Activated T-cell treated with anti-CD3 and anti-CD28 coated beads, Interleukin-2, amount 50 U/mL, for 24 hours (primary cell): ENCODE measurements around the gene SLC24A4.

ENCODE experiments used
- DNase-seq: peaks from one replicate; pipeline ENCODE4 v3.0.0-alpha.2; 2020
- H3K27ac Mint-ChIP-seq: 2 replicates; pipeline ENCODE4 v1.8.0; 2020; ENCODE audit warnings: mild to moderate bottlenecking, mixed read lengths
- H3K27me3 Mint-ChIP-seq: 2 replicates; pipeline ENCODE4 v1.8.0; 2020; ENCODE audit warnings: mixed read lengths
- H3K36me3 Mint-ChIP-seq: 2 replicates; pipeline ENCODE4 v1.8.0; 2020; ENCODE audit warnings: low read depth, mixed read lengths
- H3K4me1 Mint-ChIP-seq: 2 replicates; pipeline ENCODE4 v1.8.0; 2020; ENCODE audit warnings: low read depth, mixed read lengths
- H3K4me3 Mint-ChIP-seq: 2 replicates; pipeline ENCODE4 v1.8.0; 2020; ENCODE audit warnings: mild to moderate bottlenecking, moderate library complexity, mixed read lengths
- H3K9me3 Mint-ChIP-seq: 2 replicates; pipeline ENCODE4 v1.8.0; 2020; ENCODE audit warnings: mixed read lengths

Gene SLC24A4

DNA sequence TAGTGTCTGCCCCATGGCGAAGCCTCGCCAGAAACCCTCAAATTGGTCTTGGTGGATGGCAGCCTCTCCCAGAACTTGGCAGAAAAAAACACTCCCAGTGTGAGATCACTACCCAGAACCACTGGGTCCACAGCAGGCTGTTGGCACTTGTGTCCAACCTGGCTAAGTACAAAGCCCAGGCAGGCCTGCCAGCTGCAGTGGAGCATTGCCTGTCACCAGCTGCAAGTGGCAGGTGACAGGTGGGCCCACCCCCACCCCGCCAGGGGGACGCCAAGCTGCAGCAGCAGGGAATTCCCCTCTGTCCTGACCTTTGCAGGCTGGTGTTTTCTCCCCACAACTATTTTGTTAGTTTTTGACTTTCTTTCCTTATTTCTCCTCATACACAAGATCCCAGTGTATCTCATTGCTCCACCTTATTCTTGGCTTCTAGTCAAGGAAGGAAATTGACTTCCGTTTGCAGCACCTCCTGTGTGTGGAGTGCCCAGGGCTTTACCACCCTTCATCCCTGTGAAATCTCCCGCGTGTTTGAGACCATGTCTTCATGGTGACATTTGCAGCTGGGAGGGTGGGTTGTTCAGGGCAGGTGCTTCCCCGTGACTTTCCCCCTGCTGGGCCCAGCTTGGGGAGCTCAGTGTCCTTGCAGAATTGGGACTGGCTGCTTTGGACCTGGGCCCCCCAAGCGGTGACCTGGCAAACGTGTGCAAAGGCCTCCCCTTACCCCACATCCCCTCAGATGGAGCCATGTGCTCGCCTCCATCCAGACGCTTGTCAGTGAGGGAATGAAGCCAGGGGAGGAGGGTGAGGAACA is 116.8 kb downstream of the SLC24A4 start:
- H3K4me1 Mint-ChIP-seq: peaks cover 9% of the 10 kb centered on the region

DNA sequence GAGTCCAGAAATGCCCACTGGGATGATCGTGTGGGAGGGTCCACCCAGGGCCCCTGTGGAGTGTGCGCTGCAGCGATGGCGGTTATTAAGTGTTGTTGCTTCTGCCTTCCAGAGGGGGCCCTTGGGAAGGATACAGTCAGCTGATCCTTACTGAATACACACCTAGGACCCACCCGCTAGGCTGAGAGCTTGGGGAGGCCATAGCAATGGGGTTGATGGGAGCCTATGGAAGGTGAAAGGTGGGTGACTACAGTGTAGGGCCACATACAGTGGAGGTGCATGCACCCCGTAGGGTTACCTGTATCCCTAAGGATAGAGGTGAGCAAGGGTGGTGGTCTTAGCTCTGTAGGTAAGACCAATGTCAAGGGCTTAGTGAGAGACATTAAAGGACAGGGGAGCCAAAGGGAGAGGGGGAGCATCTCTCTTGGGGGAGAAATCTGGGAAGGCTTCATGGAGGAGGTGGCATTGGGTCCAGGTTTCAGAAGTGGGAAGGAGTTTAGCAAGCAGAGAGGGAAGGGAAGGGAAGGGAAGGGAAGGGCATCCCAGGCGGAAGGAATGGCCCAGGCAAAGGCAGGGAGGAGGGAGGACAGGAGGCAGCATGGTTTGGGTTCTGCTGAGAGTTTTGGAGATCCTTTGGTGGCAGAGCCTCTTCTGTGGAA is 117.5 kb downstream of the SLC24A4 start:
- no peak for DNase-seq
- H3K27ac Mint-ChIP-seq: no peak overlapping the region
- no peaks in the 10 kb centered on the region for H3K9me3 Mint-ChIP-seq
- peaks cover 9% of the 10 kb centered on the region for H3K4me1 Mint-ChIP-seq
- no peaks in the 10 kb centered on the region for H3K27me3 Mint-ChIP-seq
- no peaks in the 10 kb centered on the region for H3K36me3 Mint-ChIP-seq
- no peak overlapping the region for H3K4me3 Mint-ChIP-seq

More for the DNA sequence above, 116.8 kb downstream of the SLC24A4 start:
- Mint-ChIP-seq H3K9me3 (no peaks in the 10 kb centered on the region), H3K4me3 (no peak overlapping the region), H3K27me3 (no peaks in the 10 kb centered on the region), H3K36me3 (no peaks in the 10 kb centered on the region), H3K27ac (no peak overlapping the region)
- no peak for DNase-seq

DNA sequence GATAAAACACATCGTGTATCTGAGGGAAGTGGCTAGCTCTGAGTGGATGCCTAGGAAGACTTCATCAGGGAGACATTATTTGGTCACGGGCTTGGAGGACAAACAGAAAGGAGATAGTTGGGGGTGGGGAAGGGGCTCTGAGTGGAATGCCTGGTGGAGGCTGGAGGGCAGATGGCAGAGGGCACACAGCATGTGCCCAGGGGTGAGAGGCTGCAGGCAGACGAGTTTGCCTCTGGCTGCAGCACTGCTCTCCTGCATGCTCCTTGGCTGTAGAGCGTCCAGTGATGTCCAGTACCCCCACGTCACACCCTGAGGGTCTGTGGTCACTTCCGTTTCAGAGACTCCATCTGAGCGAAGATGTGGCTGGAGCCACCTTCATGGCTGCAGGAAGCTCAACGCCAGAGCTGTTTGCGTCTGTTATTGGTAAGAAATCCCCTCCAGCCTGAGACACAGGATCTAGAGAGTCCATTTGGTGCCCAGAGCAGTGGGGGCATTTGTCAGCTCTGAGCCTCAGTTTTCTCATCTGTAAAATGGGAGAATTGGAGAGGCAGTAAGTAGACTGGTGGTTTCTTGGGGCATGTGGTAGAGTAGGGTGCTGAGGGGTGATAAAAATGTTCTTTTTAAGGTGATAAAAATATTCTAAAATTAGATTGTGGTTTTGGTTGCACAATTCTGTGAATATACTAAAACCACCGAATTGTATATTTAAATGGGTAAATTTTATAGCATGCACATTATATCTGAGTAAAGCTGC is 119.0 kb downstream of the SLC24A4 start:
- Mint-ChIP-seq H3K4me1 (peaks cover 9% of the 10 kb centered on the region), H3K9me3 (no peaks in the 10 kb centered on the region), H3K36me3 (no peaks in the 10 kb centered on the region), H3K27ac (no peak overlapping the region), H3K27me3 (no peaks in the 10 kb centered on the region), H3K4me3 (no peak overlapping the region)
- no peak for DNase-seq

DNA sequence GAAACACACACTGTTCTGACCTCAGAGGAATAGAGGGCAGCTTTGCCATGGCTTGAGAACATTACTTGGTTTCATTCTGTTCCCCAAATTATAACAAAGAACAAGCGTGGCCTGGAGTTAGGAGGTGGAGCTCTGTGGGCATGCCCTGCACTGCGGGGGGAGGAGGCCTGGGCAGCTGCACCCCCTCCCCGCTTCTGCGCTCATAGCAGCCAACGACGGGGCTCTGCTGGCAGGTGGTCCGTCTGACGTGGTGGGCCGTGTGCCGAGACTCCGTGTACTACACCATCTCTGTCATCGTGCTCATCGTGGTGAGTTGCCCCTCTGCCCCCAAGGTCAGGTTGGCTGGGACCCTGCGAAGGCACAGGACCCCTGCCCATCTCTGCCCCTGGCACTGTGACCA is 120.2 kb downstream of the SLC24A4 start:
- H3K4me1 Mint-ChIP-seq: peaks cover 7% of the 10 kb centered on the region
- DNase-seq: no peak
- H3K27me3 Mint-ChIP-seq: no peaks in the 10 kb centered on the region
- H3K4me3 Mint-ChIP-seq: no peak overlapping the region
- no peak overlapping the region for H3K27ac Mint-ChIP-seq
- no peaks in the 10 kb centered on the region for H3K36me3 Mint-ChIP-seq
- no peaks in the 10 kb centered on the region for H3K9me3 Mint-ChIP-seq

DNA sequence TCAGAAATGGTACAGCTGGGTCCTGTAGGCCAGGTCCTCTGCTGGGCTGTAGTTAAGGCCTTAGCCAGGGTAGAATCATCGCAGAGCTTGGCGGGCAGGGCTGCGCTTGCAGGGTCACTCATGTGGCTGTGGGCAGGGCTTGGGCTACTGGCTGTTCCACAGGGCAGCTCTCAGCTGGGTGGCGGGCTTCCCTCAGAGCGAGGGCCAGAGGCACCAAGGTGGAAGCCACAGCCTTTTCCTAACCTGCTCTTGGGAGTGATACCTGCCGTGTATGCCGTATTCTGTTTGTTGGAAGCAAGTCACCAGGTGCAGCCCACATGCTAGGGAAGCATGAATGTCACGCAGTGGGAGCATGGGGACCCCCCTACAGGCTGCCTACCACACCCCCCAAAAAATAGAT is 120.8 kb downstream of the SLC24A4 start:
- H3K9me3 Mint-ChIP-seq: no peaks in the 10 kb centered on the region
- H3K27ac Mint-ChIP-seq: no peak overlapping the region
- no peak for DNase-seq
- no peak overlapping the region for H3K4me3 Mint-ChIP-seq
- H3K4me1 Mint-ChIP-seq: peaks cover 7% of the 10 kb centered on the region
- H3K36me3 Mint-ChIP-seq: no peaks in the 10 kb centered on the region
- H3K27me3 Mint-ChIP-seq: no peaks in the 10 kb centered on the region

DNA sequence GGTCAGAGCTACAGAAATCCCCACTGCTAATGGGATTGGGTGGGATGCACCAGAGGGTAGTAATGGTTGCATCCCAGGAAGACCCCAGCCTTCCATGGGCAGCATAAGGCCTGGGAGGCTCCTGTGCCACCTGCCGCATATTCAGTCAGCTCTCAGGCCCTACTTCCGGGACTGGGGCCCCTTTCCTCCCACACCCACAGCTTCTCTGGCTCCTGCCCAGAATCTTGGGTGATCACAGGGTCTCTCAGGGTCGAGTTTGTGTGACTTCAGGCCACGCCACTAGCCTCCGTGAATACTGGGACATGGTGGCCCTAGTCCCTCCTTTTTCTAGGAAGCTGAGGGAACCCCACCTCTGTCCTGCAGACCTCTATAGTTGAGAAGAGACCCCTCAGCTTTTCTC is 123.8 kb downstream of the SLC24A4 start:
- no peak overlapping the region for H3K27ac Mint-ChIP-seq
- no peak for DNase-seq
- H3K4me3 Mint-ChIP-seq: no peak overlapping the region
- H3K27me3 Mint-ChIP-seq: no peaks in the 10 kb centered on the region
- H3K9me3 Mint-ChIP-seq: no peaks in the 10 kb centered on the region
- H3K4me1 Mint-ChIP-seq: peaks cover 3% of the 10 kb centered on the region
- H3K36me3 Mint-ChIP-seq: no peaks in the 10 kb centered on the region

DNA sequence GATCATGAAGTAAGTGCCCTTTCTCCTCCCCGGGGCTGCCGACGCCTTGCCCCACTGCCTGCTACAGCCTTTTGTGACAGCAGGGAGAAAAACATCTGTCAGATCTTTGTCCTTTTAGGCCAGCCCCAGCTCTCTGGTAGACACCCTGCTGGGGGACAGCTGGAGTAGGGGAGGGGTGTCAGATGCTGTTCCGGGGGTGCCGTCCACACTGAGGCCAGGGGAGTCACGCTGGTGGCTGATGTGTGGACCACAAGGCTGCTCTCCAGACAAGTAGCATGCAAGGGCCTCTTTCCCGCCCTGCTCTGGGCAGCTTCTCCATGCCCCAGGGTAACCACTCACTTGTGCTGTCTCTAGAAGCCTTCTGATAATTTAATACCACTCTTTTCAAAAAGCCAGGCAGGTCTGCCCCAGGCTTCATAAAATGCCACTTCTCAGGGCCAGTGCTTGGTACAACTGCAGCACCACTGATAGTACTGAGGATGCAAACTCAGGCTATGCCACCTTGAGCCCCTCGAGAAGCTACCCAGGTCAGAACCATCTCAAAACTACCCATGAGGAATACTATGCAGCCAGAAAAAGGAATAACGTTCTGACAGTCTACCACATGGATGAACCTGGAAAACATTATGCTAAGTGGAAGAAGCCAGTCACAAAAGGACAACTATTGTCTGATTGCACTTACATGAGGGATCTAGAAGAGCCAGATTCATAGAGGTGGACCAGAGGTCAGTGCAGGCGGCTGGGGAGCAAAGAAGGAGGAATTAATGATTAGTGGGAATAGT is 124.6 kb downstream of the SLC24A4 start:
- no peak for DNase-seq
- no peaks in the 10 kb centered on the region for H3K36me3 Mint-ChIP-seq
- H3K4me1 Mint-ChIP-seq: no peaks in the 10 kb centered on the region
- no peak overlapping the region for H3K4me3 Mint-ChIP-seq
- H3K27me3 Mint-ChIP-seq: no peaks in the 10 kb centered on the region
- H3K9me3 Mint-ChIP-seq: no peaks in the 10 kb centered on the region
- no peak overlapping the region for H3K27ac Mint-ChIP-seq

DNA sequence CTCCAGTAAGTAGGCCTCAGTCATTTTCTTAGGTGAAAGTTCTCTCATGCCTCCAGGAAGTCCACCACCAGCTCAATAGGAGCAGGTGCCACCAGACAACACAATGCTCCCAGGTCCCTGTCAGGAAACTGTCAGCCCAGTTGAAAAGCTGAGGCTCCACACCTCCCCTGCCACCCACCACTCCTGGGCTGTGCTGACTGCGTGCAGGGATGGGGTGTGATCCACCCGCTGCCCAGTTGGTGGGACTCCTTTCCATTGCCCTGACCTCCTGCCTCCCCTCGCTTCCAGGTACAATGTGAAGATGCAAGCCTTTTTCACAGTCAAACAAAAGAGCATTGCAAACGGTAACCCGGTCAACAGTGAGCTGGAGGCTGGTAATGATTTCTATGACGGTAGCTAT is 125.8 kb downstream of the SLC24A4 start:
- H3K9me3 Mint-ChIP-seq: no peaks in the 10 kb centered on the region
- H3K4me1 Mint-ChIP-seq: no peaks in the 10 kb centered on the region
- no peak for DNase-seq
- H3K4me3 Mint-ChIP-seq: no peak overlapping the region
- no peaks in the 10 kb centered on the region for H3K27me3 Mint-ChIP-seq
- no peaks in the 10 kb centered on the region for H3K36me3 Mint-ChIP-seq
- no peak overlapping the region for H3K27ac Mint-ChIP-seq

DNA sequence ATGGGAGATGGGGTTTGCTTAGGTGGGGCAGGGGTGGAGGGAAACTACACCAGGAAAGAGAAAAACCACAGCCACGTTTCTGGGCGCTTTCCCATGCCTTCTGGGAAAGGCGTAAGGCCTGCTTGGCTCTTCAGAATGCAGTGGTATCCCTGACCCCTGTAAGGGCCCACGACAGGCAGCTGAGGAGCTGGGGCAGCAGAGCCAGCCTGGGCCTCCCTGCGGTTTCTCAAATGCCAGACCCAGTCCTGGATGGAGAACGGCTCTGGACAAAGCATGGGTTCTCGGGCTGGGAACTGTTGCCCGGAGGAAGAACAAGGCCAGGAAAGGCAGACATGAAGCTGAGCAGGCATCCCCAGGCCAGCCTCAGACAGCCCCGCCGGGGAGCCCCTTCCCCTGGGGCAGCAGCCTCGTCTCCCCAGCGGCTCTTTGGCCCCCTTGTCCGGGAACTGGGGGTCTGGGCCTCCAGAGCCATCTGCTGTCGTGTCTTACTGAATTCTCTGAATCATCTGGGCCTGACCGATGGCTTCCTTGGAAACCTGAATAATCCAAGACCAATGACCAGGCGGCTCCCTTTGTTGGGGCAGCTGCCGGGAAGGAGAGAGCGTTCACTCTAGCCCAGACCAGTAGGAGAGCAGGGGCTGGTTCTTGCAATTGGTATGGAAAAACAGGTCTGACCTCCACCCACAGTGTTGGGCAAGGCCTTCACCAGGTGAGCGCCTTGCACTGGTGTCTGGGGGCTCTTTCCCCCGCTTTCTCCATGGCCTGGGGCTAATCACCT is 126.6 kb downstream of the SLC24A4 start:
- Mint-ChIP-seq H3K4me3 (no peak overlapping the region), H3K4me1 (no peaks in the 10 kb centered on the region), H3K27ac (no peak overlapping the region), H3K9me3 (no peaks in the 10 kb centered on the region), H3K27me3 (no peaks in the 10 kb centered on the region), H3K36me3 (no peaks in the 10 kb centered on the region)
- DNase-seq: no peak

DNA sequence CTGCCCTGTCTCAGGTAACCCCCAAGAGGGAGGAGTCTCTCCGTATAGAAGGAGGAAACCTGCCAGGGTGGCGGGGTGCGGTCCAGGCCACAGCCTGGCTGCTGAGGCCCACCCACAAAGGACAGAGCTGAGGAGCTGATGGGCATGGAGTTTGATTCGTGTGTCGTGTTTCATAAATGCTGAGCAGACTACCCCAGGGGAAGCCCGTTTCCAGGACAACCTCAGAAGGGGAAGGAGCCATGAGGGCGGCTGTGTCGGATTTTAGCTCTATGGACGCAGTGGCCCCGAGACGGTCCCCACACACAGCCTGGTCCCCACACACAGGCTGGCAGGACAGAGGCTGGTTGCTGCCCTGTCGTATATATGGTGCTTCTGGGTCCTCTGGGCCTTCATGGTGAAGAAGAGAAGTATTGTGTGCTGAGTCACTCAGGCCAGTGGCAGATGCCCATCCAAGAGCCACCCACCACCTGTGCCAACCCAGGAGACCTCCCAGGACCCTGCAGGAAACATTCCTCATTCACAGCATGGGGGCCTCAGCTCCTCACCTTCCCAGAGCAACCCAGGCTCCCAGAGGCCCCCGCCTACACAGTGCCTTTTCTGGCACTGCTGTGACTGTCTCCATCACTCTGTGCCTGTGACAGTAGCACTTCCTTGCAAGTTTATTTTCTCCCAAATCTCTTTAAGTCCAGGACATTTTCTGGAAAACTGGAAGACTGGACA is 127.5 kb downstream of the SLC24A4 start:
- Mint-ChIP-seq H3K27ac (no peak overlapping the region), H3K4me3 (no peak overlapping the region), H3K36me3 (no peaks in the 10 kb centered on the region)

DNA sequence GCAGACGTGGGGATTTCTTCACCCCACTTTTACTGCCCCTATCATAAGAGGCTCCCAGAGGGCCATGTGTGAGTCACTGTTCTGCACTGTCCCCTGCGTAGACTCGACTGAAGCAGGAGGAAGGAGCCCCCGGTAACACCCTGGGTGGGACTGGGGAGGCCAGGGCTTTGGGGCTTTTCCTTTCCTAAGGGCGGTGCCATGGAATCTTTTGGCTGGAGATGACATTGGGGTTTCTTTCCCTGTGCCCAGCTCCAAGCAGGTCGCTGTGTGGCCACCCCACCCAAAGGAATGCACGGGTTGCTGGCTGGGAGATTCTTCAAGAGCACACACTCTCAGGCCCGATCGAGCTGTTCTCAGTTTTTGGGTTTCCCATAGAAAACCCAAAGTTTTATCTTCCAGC is 128.3 kb downstream of the SLC24A4 start:
- Mint-ChIP-seq H3K4me3 (no peak overlapping the region), H3K4me1 (no peaks in the 10 kb centered on the region), H3K27ac (no peak overlapping the region), H3K27me3 (no peaks in the 10 kb centered on the region), H3K36me3 (no peaks in the 10 kb centered on the region), H3K9me3 (no peaks in the 10 kb centered on the region)
- DNase-seq: no peak

More for the DNA sequence above, 127.5 kb downstream of the SLC24A4 start:
- Mint-ChIP-seq H3K27me3 (no peaks in the 10 kb centered on the region), H3K9me3 (no peaks in the 10 kb centered on the region), H3K4me1 (no peaks in the 10 kb centered on the region)
- DNase-seq: no peak

DNA sequence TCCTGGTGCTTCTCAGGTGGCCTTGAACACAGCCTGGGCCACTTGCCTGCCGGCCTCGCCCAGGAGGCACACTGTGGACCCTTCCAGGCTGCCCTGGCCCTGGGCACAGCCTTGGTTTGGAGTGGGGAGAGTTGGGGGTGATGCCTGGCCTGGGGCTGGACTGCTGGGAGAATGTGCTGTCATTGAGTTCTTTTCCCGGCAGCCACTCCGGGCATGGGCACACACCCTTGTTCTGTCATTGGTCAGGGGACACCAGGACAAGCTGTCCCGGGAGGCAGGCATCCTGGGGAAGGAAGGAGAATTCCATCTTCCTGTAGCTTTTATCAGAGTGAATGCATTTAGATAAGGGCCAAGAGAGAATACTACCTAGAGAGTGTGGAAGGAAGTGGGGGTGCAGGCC is 128.8 kb downstream of the SLC24A4 start:
- Mint-ChIP-seq H3K36me3 (no peaks in the 10 kb centered on the region), H3K9me3 (no peaks in the 10 kb centered on the region), H3K4me3 (no peak overlapping the region), H3K27ac (no peak overlapping the region), H3K27me3 (no peaks in the 10 kb centered on the region), H3K4me1 (no peaks in the 10 kb centered on the region)
- no peak for DNase-seq

DNA sequence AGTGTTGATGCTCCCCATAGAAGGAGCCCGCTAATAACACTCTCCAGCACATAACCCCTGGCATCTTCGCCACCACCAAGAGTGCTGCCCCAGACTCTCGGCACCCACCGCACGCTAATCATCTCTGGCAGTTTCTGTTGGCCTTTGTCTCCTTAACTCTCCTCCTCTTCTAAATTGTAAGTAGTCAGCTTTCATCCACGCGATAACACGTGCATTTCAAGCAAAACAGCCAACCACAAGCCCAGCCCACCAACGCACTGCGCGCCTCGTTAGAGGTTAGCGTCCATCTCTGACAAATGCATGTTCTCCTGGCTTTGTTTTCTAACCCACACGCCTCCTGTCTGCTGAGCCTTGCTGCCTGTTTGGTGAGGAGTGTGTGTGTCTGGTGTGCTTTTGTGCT is 129.5 kb downstream of the SLC24A4 start:
- no peaks in the 10 kb centered on the region for H3K4me1 Mint-ChIP-seq
- H3K9me3 Mint-ChIP-seq: no peaks in the 10 kb centered on the region
- no peak for DNase-seq
- no peak overlapping the region for H3K4me3 Mint-ChIP-seq
- no peaks in the 10 kb centered on the region for H3K36me3 Mint-ChIP-seq
- no peaks in the 10 kb centered on the region for H3K27me3 Mint-ChIP-seq
- no peak overlapping the region for H3K27ac Mint-ChIP-seq
